ENCODE results near the gene CHP1.

The CHP1 gene

GRCh38 chr15:41215708-41216107, 15.4 kb upstream of the CHP1 start:
- Histone ChIP-seq H2BK5ac (ENCODE audit: low read depth, low read length, poor library complexity, severe bottlenecking) (no peak overlapping the region), H3K23ac (ENCODE audit: low read length in 2 of 2) (no peak overlapping the region), H3K9me3 (ENCODE audit: control insufficient read depth, low read length) (no peaks in the 10 kb centered on the region), H2AK5ac (ENCODE audit: low read length, severe bottlenecking) (no peak overlapping the region), H4K8ac (ENCODE audit: low read length) (no peak overlapping the region), H3K18ac (ENCODE audit: low read depth in 1 of 2, low read length in 2 of 2) (no peak overlapping the region), H2AFZ (ENCODE audit: low read depth, low read length) (no peak overlapping the region), H3K27me3 (ENCODE audit: control insufficient read depth in 1 of 2, insufficient read depth in 1 of 2, low read length in 2 of 2) (peaks cover 22 to 46% of the 10 kb centered on the region in 2 experiments), H3K4ac (ENCODE audit: low read depth in 1 of 2, low read length in 2 of 2) (no peak overlapping the region), H3K27ac (ENCODE audit: low read length, poor library complexity, severe bottlenecking) (no peak overlapping the region), H2BK12ac (ENCODE audit: low read length in 2 of 2) (no peak overlapping the region), H3K36me3 (ENCODE audit: control insufficient read depth in 1 of 2, insufficient read depth in 2 of 2, low read depth in 1 of 2, low read length in 2 of 2) (no peaks in the 10 kb centered on the region), H3K4me3 (ENCODE audit: insufficient read depth in 1 of 2, low read depth in 1 of 2, low read length in 2 of 2) (no peak overlapping the region), H2BK120ac (ENCODE audit: low read depth, low read length) (no peak overlapping the region), H3K4me1 (ENCODE audit: control insufficient read depth, insufficient read depth, low read depth, low read length) (no peaks in the 10 kb centered on the region), H3K14ac (ENCODE audit: low read length in 2 of 2) (no peak overlapping the region), H2BK15ac (ENCODE audit: low read depth, poor library complexity, severe bottlenecking) (no peak overlapping the region), H3K79me1 (replicated peaks; ENCODE audit: low read length, poor library complexity, severe bottlenecking) (no peaks in the 10 kb centered on the region), H4K91ac (ENCODE audit: low read length) (no peak overlapping the region), H3K4me2 (ENCODE audit: low read length, poor library complexity, severe bottlenecking) (no peak overlapping the region), H3K9ac (ENCODE audit: low read length) (no peak overlapping the region)
- no peak for DNase-seq
- WGBS, result 100% methylated on average over 1 of the region's 2 CpGs

GRCh38 chr15:41218851-41219250, 12.2 kb upstream of the CHP1 start:
- no peak overlapping the region for H2BK5ac ChIP-seq (ENCODE audit: low read depth, low read length, poor library complexity, severe bottlenecking)
- H3K4me2 ChIP-seq (ENCODE audit: low read length, poor library complexity, severe bottlenecking), result no peak overlapping the region
- no peak overlapping the region for H3K27ac ChIP-seq (ENCODE audit: low read length, poor library complexity, severe bottlenecking)
- 56% methylated on average over 1 of the region's 1 CpG for WGBS
- no peak overlapping the region for H3K14ac ChIP-seq (ENCODE audit: low read length in 2 of 2)
- no peaks in the 10 kb centered on the region for H3K9me3 ChIP-seq (ENCODE audit: control insufficient read depth, low read length)
- DNase-seq, result no peak
- no peak overlapping the region for H3K9ac ChIP-seq (ENCODE audit: low read length)
- H4K8ac ChIP-seq (ENCODE audit: low read length), result no peak overlapping the region
- peaks cover 22 to 42% of the 10 kb centered on the region in 2 experiments for H3K27me3 ChIP-seq (ENCODE audit: control insufficient read depth in 1 of 2, insufficient read depth in 1 of 2, low read length in 2 of 2)
- no peak overlapping the region for H3K4me3 ChIP-seq (ENCODE audit: insufficient read depth in 1 of 2, low read depth in 1 of 2, low read length in 2 of 2)
- H3K4ac ChIP-seq (ENCODE audit: low read depth in 1 of 2, low read length in 2 of 2), result no peak overlapping the region
- no peak overlapping the region for H2BK15ac ChIP-seq (ENCODE audit: low read depth, poor library complexity, severe bottlenecking)
- no peaks in the 10 kb centered on the region for H3K36me3 ChIP-seq (ENCODE audit: control insufficient read depth in 1 of 2, insufficient read depth in 2 of 2, low read depth in 1 of 2, low read length in 2 of 2)
- no peak overlapping the region for H2AFZ ChIP-seq (ENCODE audit: low read depth, low read length)
- no peaks in the 10 kb centered on the region for H3K4me1 ChIP-seq (ENCODE audit: control insufficient read depth, insufficient read depth, low read depth, low read length)
- H2BK12ac ChIP-seq (ENCODE audit: low read length in 2 of 2), result no peak overlapping the region
- H3K23ac ChIP-seq (ENCODE audit: low read length in 2 of 2), result no peak overlapping the region
- no peak overlapping the region for H3K18ac ChIP-seq (ENCODE audit: low read depth in 1 of 2, low read length in 2 of 2)
- H2BK120ac ChIP-seq (ENCODE audit: low read depth, low read length), result no peak overlapping the region
- no peaks in the 10 kb centered on the region for H3K79me1 ChIP-seq (replicated peaks; ENCODE audit: low read length, poor library complexity, severe bottlenecking)
- no peak overlapping the region for H4K91ac ChIP-seq (ENCODE audit: low read length)
- no peak overlapping the region for H2AK5ac ChIP-seq (ENCODE audit: low read length, severe bottlenecking)

GRCh38 chr15:41219381-41219780, 11.7 kb upstream of the CHP1 start:
- no peak overlapping the region for H3K14ac ChIP-seq (ENCODE audit: low read length in 2 of 2)
- 94% methylated on average over 2 of the region's 3 CpGs for WGBS
- H3K79me1 ChIP-seq (replicated peaks; ENCODE audit: low read length, poor library complexity, severe bottlenecking), result no peaks in the 10 kb centered on the region

GRCh38 chr15:41230345-41230649, 771 bp upstream of the CHP1 start:
- WGBS, result 39% methylated on average over 10 of the region's 10 CpGs

More at GRCh38 chr15:41219381-41219780, 11.7 kb upstream of the CHP1 start:
- no peak overlapping the region for H3K9ac ChIP-seq (ENCODE audit: low read length)
- H2AFZ ChIP-seq (ENCODE audit: low read depth, low read length), result no peak overlapping the region
- no peaks in the 10 kb centered on the region for H3K4me1 ChIP-seq (ENCODE audit: control insufficient read depth, insufficient read depth, low read depth, low read length)
- H3K4ac ChIP-seq (ENCODE audit: low read depth in 1 of 2, low read length in 2 of 2), result no peak overlapping the region
- no peak for DNase-seq
- H2BK5ac ChIP-seq (ENCODE audit: low read depth, low read length, poor library complexity, severe bottlenecking), result no peak overlapping the region
- no peak overlapping the region for H4K8ac ChIP-seq (ENCODE audit: low read length)
- H2AK5ac ChIP-seq (ENCODE audit: low read length, severe bottlenecking), result no peak overlapping the region
- peaks cover 22 to 45% of the 10 kb centered on the region in 2 experiments for H3K27me3 ChIP-seq (ENCODE audit: control insufficient read depth in 1 of 2, insufficient read depth in 1 of 2, low read length in 2 of 2)
- no peak overlapping the region for H3K4me2 ChIP-seq (ENCODE audit: low read length, poor library complexity, severe bottlenecking)
- H3K18ac ChIP-seq (ENCODE audit: low read depth in 1 of 2, low read length in 2 of 2), result no peak overlapping the region
- H3K36me3 ChIP-seq (ENCODE audit: control insufficient read depth in 1 of 2, insufficient read depth in 2 of 2, low read depth in 1 of 2, low read length in 2 of 2), result no peaks in the 10 kb centered on the region
- H2BK15ac ChIP-seq (ENCODE audit: low read depth, poor library complexity, severe bottlenecking), result no peak overlapping the region
- H3K9me3 ChIP-seq (ENCODE audit: control insufficient read depth, low read length), result no peaks in the 10 kb centered on the region
- H2BK120ac ChIP-seq (ENCODE audit: low read depth, low read length), result no peak overlapping the region
- H4K91ac ChIP-seq (ENCODE audit: low read length), result no peak overlapping the region
- H3K4me3 ChIP-seq (ENCODE audit: insufficient read depth in 1 of 2, low read depth in 1 of 2, low read length in 2 of 2), result no peak overlapping the region
- H3K27ac ChIP-seq (ENCODE audit: low read length, poor library complexity, severe bottlenecking), result no peak overlapping the region
- no peak overlapping the region for H3K23ac ChIP-seq (ENCODE audit: low read length in 2 of 2)
- no peak overlapping the region for H2BK12ac ChIP-seq (ENCODE audit: low read length in 2 of 2)

More at GRCh38 chr15:41230345-41230649, 771 bp upstream of the CHP1 start:
- Histone ChIP-seq H3K27me3 (ENCODE audit: control insufficient read depth in 1 of 2, insufficient read depth in 1 of 2, low read length in 2 of 2) (no peaks in the 10 kb centered on the region), H3K9me3 (ENCODE audit: control insufficient read depth, low read length) (no peaks in the 10 kb centered on the region), H3K4ac (ENCODE audit: low read depth in 1 of 2, low read length in 2 of 2) (peak overlapping the region in 1 of 2 experiments; percentile 22), H2BK5ac (ENCODE audit: low read depth, low read length, poor library complexity, severe bottlenecking) (no peak overlapping the region), H3K14ac (ENCODE audit: low read length in 2 of 2) (no peak overlapping the region), H3K4me1 (ENCODE audit: control insufficient read depth, insufficient read depth, low read depth, low read length) (peaks cover 6% of the 10 kb centered on the region), H3K4me2 (ENCODE audit: low read length, poor library complexity, severe bottlenecking) (peak overlapping the region; percentile 64), H2AK5ac (ENCODE audit: low read length, severe bottlenecking) (no peak overlapping the region), H3K79me1 (replicated peaks; ENCODE audit: low read length, poor library complexity, severe bottlenecking) (peaks cover 11% of the 10 kb centered on the region), H3K4me3 (ENCODE audit: insufficient read depth in 1 of 2, low read depth in 1 of 2, low read length in 2 of 2) (peak overlapping the region; percentile 45 to 100), H2BK120ac (ENCODE audit: low read depth, low read length) (peak overlapping the region; percentile 49), H2AFZ (ENCODE audit: low read depth, low read length) (peak overlapping the region; percentile 46), H3K18ac (ENCODE audit: low read depth in 1 of 2, low read length in 2 of 2) (peak overlapping the region in 1 of 2 experiments; percentile 62), H3K9ac (ENCODE audit: low read length) (peak overlapping the region; percentile 96), H3K27ac (ENCODE audit: low read length, poor library complexity, severe bottlenecking) (no peak overlapping the region), H4K8ac (ENCODE audit: low read length) (peak overlapping the region; percentile 99), H4K91ac (ENCODE audit: low read length) (no peak overlapping the region), H2BK12ac (ENCODE audit: low read length in 2 of 2) (no peak overlapping the region), H3K23ac (ENCODE audit: low read length in 2 of 2) (no peak overlapping the region), H2BK15ac (ENCODE audit: low read depth, poor library complexity, severe bottlenecking) (peak overlapping the region; percentile 96), H3K36me3 (ENCODE audit: control insufficient read depth in 1 of 2, insufficient read depth in 2 of 2, low read depth in 1 of 2, low read length in 2 of 2) (no peaks in the 10 kb centered on the region)
- DNase-seq, result no peak
